Measurements from ENCODE around the gene ELOVL1. TPM values are rescaled to one million over a fixed set of nuclear protein-coding genes. Genes with fewer than 3 reads are reported as not detected.

The ELOVL1 gene
- total RNA-seq, 1 experiment from 2014 or later: 91.3 TPM

- Histone ChIP-seq H3K27ac (ENCODE audit: low read depth, low read length) (no peak overlapping the region), H3K9me3 (ENCODE audit: control insufficient read depth in 1 of 2, insufficient read depth in 1 of 2, low read depth in 1 of 2, low read length in 2 of 2) (no peaks in the 10 kb centered on the region), H4K20me1 (ENCODE audit: insufficient read depth) (no peaks in the 10 kb centered on the region), H3K27me3 (ENCODE audit: insufficient read depth, low read length) (no peaks in the 10 kb centered on the region), H3K4me3 (replicated peaks in 1 of 2; ENCODE audit: low read depth in 1 of 2, low read length in 2 of 2) (no peak overlapping the region), H3K4me1 (ENCODE audit: control insufficient read depth in 1 of 2, insufficient read depth in 2 of 2, low read length in 2 of 2) (peaks cover 10 to 20% of the 10 kb centered on the region in 2 experiments), H3K79me2 (ENCODE audit: insufficient read depth, low read length) (peaks cover 7% of the 10 kb centered on the region), H3K9ac (ENCODE audit: low read length) (no peak overlapping the region), H2AFZ (ENCODE audit: low read depth, low read length, poor library complexity, severe bottlenecking) (no peak overlapping the region), H3K4me2 (ENCODE audit: low read length) (no peak overlapping the region), H3K36me3 (ENCODE audit: control insufficient read depth in 1 of 2, insufficient read depth in 2 of 2, low read length in 2 of 2) (peaks cover 0 to 2% of the 10 kb centered on the region in 2 experiments; a peak in 1 of 4 replicates), H3K9me2 (ENCODE audit: insufficient read depth) (no peaks in the 10 kb centered on the region)
- no TSS peak for BruUV-seq (replicated peaks)
- TF ChIP-seq POLR2A (IDR thresholded peaks at IDR 0.05; ENCODE audit: borderline replicate concordance, extremely low read depth, insufficient read depth, insufficient read length): no peak
- TF ChIP-seq JUND (IDR thresholded peaks at IDR 0.05): no peak
- TF ChIP-seq ZBTB33 (IDR thresholded peaks at IDR 0.05; ENCODE audit: extremely low read depth, insufficient replicate concordance, low read length): no peak
- no peak for TF ChIP-seq SIN3A (IDR thresholded peaks at IDR 0.05; ENCODE audit: low read depth)
- ChIA-PET POLR2A (no interaction called here), RAD21 (ENCODE audit: low non-redundant PET in 1 of 2, low total read pairs in 2 of 2, uncharacterized antibody in 2 of 2, unreplicated experiment in 2 of 2) (no interaction called here), CTCF (no interaction called here)
- DNase-seq (ENCODE audit: low read depth, low spot score): no peak
- ATAC-seq: no peak
- intact Hi-C loops (cut with micrococcal nuclease): no loop called here
Observed at GRCh38 chr1:43354471-43354870, 13.3 kb downstream of the ELOVL1 start.

- Histone ChIP-seq H2AFZ (ENCODE audit: low read depth, low read length, poor library complexity, severe bottlenecking) (no peak overlapping the region), H4K20me1 (ENCODE audit: insufficient read depth) (no peaks in the 10 kb centered on the region), H3K4me1 (ENCODE audit: control insufficient read depth in 1 of 2, insufficient read depth in 2 of 2, low read length in 2 of 2) (peaks cover 14 to 35% of the 10 kb centered on the region in 2 experiments), H3K4me3 (replicated peaks in 1 of 2; ENCODE audit: low read depth in 1 of 2, low read length in 2 of 2) (no peak overlapping the region), H3K9me3 (ENCODE audit: control insufficient read depth in 1 of 2, insufficient read depth in 1 of 2, low read depth in 1 of 2, low read length in 2 of 2) (no peaks in the 10 kb centered on the region), H3K4me2 (ENCODE audit: low read length) (no peak overlapping the region), H3K27me3 (ENCODE audit: insufficient read depth, low read length) (no peaks in the 10 kb centered on the region), H3K27ac (ENCODE audit: low read depth, low read length) (no peak overlapping the region), H3K36me3 (ENCODE audit: control insufficient read depth in 1 of 2, insufficient read depth in 2 of 2, low read length in 2 of 2) (no peaks in the 10 kb centered on the region), H3K9me2 (ENCODE audit: insufficient read depth) (no peaks in the 10 kb centered on the region), H3K79me2 (ENCODE audit: insufficient read depth, low read length) (no peaks in the 10 kb centered on the region; the same call in 1 of the 2 replicates), H3K9ac (ENCODE audit: low read length) (no peak overlapping the region)
- BruUV-seq (replicated peaks): no TSS peak
- CTCF ChIA-PET: no interaction called here
- intact Hi-C loops (cut with micrococcal nuclease): no loop called here
- RAD21 ChIA-PET (ENCODE audit: low non-redundant PET in 1 of 2, low total read pairs in 2 of 2, uncharacterized antibody in 2 of 2, unreplicated experiment in 2 of 2): no interaction called here
- DNase-seq (ENCODE audit: low read depth, low spot score) (no peak), ATAC-seq (no peak)
- POLR2A ChIA-PET: interaction anchor here (0.7 to 1.7 kb wide), 2 partner anchors 15 to 44 kb away, joined by 3 to 5 read pairs; partner anchors contain the start of gene ELOVL1
- TF ChIP-seq EGR1 (IDR thresholded peaks at IDR 0.05; ENCODE audit: low read depth) (no peak), POLR2A (IDR thresholded peaks at IDR 0.05; ENCODE audit: borderline replicate concordance, extremely low read depth, insufficient read depth, insufficient read length) (no peak), CTCF (IDR thresholded peaks at IDR 0.05 in 2 of 3, conservative IDR thresholded peaks at IDR 0.05 in 1 of 3; ENCODE audit: borderline replicate concordance in 1 of 3, insufficient read depth in 1 of 3, low read depth in 2 of 3, low read length in 2 of 3) (no peak), ZNF274 (IDR thresholded peaks at IDR 0.05; ENCODE audit: low read depth, low read length) (no peak), ZBTB33 (IDR thresholded peaks at IDR 0.05; ENCODE audit: extremely low read depth, insufficient replicate concordance, low read length) (no peak), TCF7L2 (IDR thresholded peaks at IDR 0.05; ENCODE audit: borderline replicate concordance, extremely low read depth, insufficient read depth, insufficient read length) (no peak), CBX3 (IDR thresholded peaks at IDR 0.05; ENCODE audit: low read depth) (no peak), SIN3A (IDR thresholded peaks at IDR 0.05; ENCODE audit: low read depth) (no peak), SRF (IDR thresholded peaks at IDR 0.05; ENCODE audit: low read depth) (no peak)
- TF ChIP-seq, protein P1, sequence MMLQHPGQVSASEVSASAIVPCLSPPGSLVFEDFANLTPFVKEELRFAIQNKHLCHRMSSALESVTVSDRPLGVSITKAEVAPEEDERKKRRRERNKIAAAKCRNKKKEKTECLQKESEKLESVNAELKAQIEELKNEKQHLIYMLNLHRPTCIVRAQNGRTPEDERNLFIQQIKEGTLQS (IDR thresholded peaks at IDR 0.05): no peak
Observed at GRCh38 chr1:43352881-43353280, 14.9 kb downstream of the ELOVL1 start.
